GM18505 (cell line): ENCODE measurements around the gene DPYD.

Source experiments
- ATAC-seq: cut with Tn5 transposase; IDR thresholded peaks from one replicate; pipeline ENCODE4 v1.9.1; 2021; ENCODE audit not compliant: unreplicated experiment
- POLR2A ChIP-seq: IDR thresholded peaks from 4 replicates; pipeline ENCODE4 v1.6.1; 2011; ENCODE audit warnings: borderline replicate concordance; ENCODE audit not compliant: insufficient read depth, insufficient read length; ENCODE audit errors: extremely low read depth

DPYD gene

GRCh38 chr1:97780884-97781283 lies 139.9 kb downstream of the DPYD start:
- ATAC-seq, result no peak
- TF ChIP-seq POLR2A, result no peak

DNA sequence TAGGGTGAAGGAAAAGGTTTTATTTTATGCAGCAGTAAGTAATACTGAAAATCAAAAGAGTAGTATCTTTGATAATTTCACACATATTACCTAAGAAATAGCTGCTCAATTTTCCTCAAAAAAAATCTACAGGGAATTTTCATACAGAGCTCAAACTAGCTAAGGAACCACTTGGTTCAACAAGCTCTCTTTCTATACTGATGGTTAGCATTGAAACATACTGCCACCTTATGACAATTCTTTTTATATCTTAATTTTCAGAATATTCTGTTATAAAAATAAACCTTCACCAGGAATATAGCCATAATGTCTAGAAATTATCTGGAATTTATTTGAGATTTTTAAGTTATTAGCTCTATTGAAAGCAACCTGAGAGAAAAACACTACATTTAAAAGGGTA lies 142.1 kb downstream of the DPYD start:
- TF ChIP-seq POLR2A, result no peak
- no peak for ATAC-seq

DNA sequence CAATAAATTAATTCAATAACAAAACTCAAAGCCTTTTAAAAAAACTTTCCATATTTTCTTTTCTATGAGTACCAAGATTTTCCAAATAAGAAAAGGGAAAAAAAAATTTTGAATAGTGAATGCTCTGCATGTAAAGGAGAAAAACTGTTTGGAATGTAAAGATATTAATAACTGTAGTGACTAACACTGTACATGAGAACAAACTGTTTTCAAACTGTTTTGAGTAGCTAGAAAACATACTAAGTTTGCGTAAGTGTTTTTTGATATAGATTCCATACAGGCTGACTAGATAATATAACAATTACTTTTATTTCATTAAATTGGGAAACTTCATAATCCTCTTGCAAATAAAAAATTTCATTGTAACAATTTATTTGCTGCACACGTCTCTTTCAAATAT lies 150.5 kb downstream of the DPYD start:
- no peak for ATAC-seq
- TF ChIP-seq POLR2A, result no peak

DNA sequence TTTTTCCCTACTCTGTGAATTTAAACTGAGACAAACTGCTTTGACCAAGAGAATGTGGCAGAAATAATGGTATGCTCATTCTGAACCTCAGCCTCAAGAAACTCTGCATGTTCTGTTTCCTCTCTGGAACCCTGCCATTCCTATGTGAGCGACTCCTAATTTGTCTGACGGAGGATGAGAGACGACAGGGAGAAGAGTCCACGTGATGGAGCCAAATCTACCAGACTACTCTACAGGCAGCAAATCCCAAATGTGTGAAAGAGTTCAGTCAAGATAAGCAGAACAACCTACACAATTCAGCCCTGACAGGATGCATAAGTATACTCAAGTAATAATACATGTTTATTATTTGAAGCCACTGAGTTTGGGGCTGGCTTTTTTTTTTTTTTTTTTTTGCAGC lies 153.5 kb downstream of the DPYD start:
- no peak for ATAC-seq
- TF ChIP-seq POLR2A, result no peak

DNA sequence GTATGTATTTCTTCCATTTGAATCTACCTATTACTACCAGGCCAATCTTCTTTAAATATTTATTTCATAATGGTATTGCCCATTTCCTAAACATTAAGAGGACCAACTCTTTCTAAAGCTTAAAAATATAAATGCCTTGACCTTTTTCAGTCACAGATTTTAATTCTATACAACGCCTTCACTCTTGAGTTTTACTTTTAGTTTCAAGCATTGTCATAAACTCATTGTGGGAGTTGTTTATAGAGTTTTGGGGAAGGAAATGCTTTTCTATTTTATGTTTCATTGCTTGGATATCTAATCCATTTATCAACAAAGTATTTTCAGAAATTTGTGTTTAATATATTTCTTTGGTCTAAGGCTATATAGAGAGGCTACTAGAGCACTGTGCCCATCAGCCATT lies 155.8 kb downstream of the DPYD start:
- no peak for ATAC-seq
- no peak for TF ChIP-seq POLR2A

GRCh38 chr1:97761637-97762036 lies 159.2 kb downstream of the DPYD start:
- no peak for ATAC-seq
- TF ChIP-seq POLR2A, result no peak

GRCh38 chr1:97759078-97759477 lies 161.8 kb downstream of the DPYD start:
- no peak for ATAC-seq
- TF ChIP-seq POLR2A, result no peak

GRCh38 chr1:97758541-97759057 lies 162.2 kb downstream of the DPYD start:
- no peak for TF ChIP-seq POLR2A
- no peak for ATAC-seq

- TF ChIP-seq POLR2A, result no peak
- no peak for ATAC-seq
Observed at GRCh38 chr1:97745912-97746311, 174.9 kb downstream of the DPYD start.

GRCh38 chr1:97744977-97745376 lies 175.9 kb downstream of the DPYD start:
- ATAC-seq, result no peak
- TF ChIP-seq POLR2A, result no peak

DNA sequence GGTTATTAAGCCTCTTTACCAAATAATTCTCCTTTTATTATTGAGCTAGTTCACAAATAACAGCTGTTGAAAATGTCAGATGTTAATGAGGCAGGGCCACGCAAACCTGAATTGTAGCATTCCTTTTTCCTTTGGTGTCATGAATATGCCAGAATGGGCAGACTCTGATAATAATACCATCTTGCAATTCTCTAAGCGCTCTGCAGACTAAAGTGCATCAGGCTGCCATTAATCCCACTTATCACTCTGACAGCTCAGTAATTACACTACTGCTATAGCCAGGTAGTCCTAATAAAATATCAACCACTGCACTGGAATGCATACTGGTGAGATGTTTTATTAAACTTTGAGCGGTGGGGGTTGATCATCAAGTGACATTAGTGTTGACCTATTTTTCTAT lies 177.7 kb downstream of the DPYD start:
- ATAC-seq, result no peak
- TF ChIP-seq POLR2A, result no peak

DNA sequence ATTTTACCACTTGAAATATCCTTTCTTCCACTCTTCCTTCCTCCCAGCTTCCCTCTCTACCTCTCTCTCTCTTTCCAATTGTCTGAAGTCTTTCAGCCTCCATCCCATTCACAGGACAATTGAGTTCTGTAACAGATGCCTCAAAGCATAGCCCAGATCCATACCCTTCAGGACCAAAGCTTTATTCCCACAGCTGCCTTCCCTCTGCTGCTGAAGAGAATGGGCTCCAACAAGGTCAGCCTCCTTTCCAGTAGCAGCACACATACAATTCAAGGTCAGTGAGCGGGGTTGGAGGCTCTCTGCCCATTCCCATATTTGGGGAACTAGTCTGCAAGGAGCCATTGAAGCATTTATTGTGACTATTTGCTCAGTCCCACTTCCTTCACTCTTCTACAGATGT lies 179.9 kb downstream of the DPYD start:
- ATAC-seq, result no peak
- TF ChIP-seq POLR2A, result no peak

GRCh38 chr1:97739596-97740103 lies 181.2 kb downstream of the DPYD start:
- no peak for TF ChIP-seq POLR2A
- no peak for ATAC-seq

GRCh38 chr1:97738270-97738669 lies 182.6 kb downstream of the DPYD start:
- no peak for ATAC-seq
- TF ChIP-seq POLR2A, result no peak

GRCh38 chr1:97730271-97730670 lies 190.6 kb downstream of the DPYD start:
- TF ChIP-seq POLR2A, result no peak
- no peak for ATAC-seq
